Vagina (tissue), 2 donors: ENCODE measurements around the gene XAB2.

Source experiments
- CTCF ChIP-seq, 3 experiments: fragments of 450-650 bp in 2 of 3; fragments of 200-600 bp in 1 of 3; sonication (generic) in 1 of 3; IDR thresholded peaks; one replicate each; pipeline ENCODE4 v1.5.1; 2017 to 2019; ENCODE audit warnings: antibody characterized with exemption in 3 of 3, mild to moderate bottlenecking in 2 of 3, moderate library complexity in 2 of 3
- POLR2A ChIP-seq, 2 donors: fragments of 450-650 bp; IDR thresholded peaks; one replicate each; pipeline ENCODE4 v1.6.1; 2017; ENCODE audit warnings: antibody characterized with exemption in 2 of 2, mild to moderate bottlenecking in 2 of 2, moderate library complexity in 2 of 2

GRCh38 chr19:7623725-7624603 is 5.4 kb downstream of the XAB2 start:
- no peak for TF ChIP-seq CTCF (IDR thresholded peaks at IDR 0.05)
- TF ChIP-seq POLR2A (IDR thresholded peaks at IDR 0.05): no peak
